Measurements from ENCODE around the gene RERE. TPM values are rescaled to one million over a fixed set of nuclear protein-coding genes. Genes with fewer than 3 reads are reported as not detected.

RERE gene
- total RNA-seq, 1 donor from 2014 or later = 124 TPM

GRCh38 chr1:8578132-8578877 lies 239.1 kb downstream of the RERE start:
- Mint-ChIP-seq H3K9me3 (ENCODE audit: unreplicated experiment) (no peaks in the 10 kb centered on the region), H3K27me3 (ENCODE audit: low read depth, unreplicated experiment) (no peaks in the 10 kb centered on the region), H3K4me3 (ENCODE audit: unreplicated experiment) (no peak overlapping the region), H3K36me3 (ENCODE audit: low read depth, unreplicated experiment) (peaks cover 4% of the 10 kb centered on the region), H3K27ac (ENCODE audit: unreplicated experiment) (no peak overlapping the region), H3K4me1 (ENCODE audit: low read depth, unreplicated experiment) (peaks cover 4% of the 10 kb centered on the region)
- Histone ChIP-seq H3K27me3 (ENCODE audit: insufficient read depth, low read length) (no peaks in the 10 kb centered on the region), H3K79me2 (ENCODE audit: insufficient read depth, low read length) (no peaks in the 10 kb centered on the region), H3K9ac (ENCODE audit: low read length) (no peak overlapping the region), H3K4me2 (ENCODE audit: low read length) (no peak overlapping the region), H3K4me1 (ENCODE audit: insufficient read depth, low read length) (no peaks in the 10 kb centered on the region), H3K27ac (ENCODE audit: low read depth, low read length) (no peak overlapping the region), H4K20me1 (ENCODE audit: insufficient read depth, low read length) (peaks cover 14% of the 10 kb centered on the region), H3K36me3 (ENCODE audit: insufficient read depth, low read length) (no peaks in the 10 kb centered on the region), H3K9me3 (ENCODE audit: insufficient read depth, low read depth, low read length) (no peaks in the 10 kb centered on the region), H3K4me3 (ENCODE audit: insufficient read depth, low read depth, low read length) (no peak overlapping the region), H2AFZ (ENCODE audit: low read depth, low read length) (no peak overlapping the region)
- TF ChIP-seq CTCF (IDR thresholded peaks at IDR 0.05; ENCODE audit: insufficient read depth, low read depth, low read length) (no peak), EZH2 (IDR thresholded peaks at IDR 0.05; ENCODE audit: insufficient read depth, low read length) (no peak)
- no peak for DNase-seq (ENCODE audit: low read depth)
- FAIRE-seq = no peak

GRCh38 chr1:8574985-8575384 lies 242.5 kb downstream of the RERE start:
- Mint-ChIP-seq H3K4me1 (ENCODE audit: low read depth, unreplicated experiment) (peaks cover 14% of the 10 kb centered on the region), H3K4me3 (ENCODE audit: unreplicated experiment) (no peak overlapping the region), H3K27me3 (ENCODE audit: low read depth, unreplicated experiment) (no peaks in the 10 kb centered on the region), H3K27ac (ENCODE audit: unreplicated experiment) (no peak overlapping the region), H3K36me3 (ENCODE audit: low read depth, unreplicated experiment) (peaks cover 2% of the 10 kb centered on the region), H3K9me3 (ENCODE audit: unreplicated experiment) (no peaks in the 10 kb centered on the region)
- FAIRE-seq (no peak), DNase-seq (ENCODE audit: low read depth) (no peak)
- H3K4me3 ChIP-seq (ENCODE audit: insufficient read depth, low read depth, low read length) = no peak overlapping the region
- no peaks in the 10 kb centered on the region for H3K27me3 ChIP-seq (ENCODE audit: insufficient read depth, low read length)
- peaks cover 8% of the 10 kb centered on the region for H3K4me1 ChIP-seq (ENCODE audit: insufficient read depth, low read length)
- H3K9me3 ChIP-seq (ENCODE audit: insufficient read depth, low read depth, low read length) = no peaks in the 10 kb centered on the region
- H3K9ac ChIP-seq (ENCODE audit: low read length) = no peak overlapping the region
- H3K36me3 ChIP-seq (ENCODE audit: insufficient read depth, low read length) = no peaks in the 10 kb centered on the region
- H3K27ac ChIP-seq (ENCODE audit: low read depth, low read length) = no peak overlapping the region
- H3K79me2 ChIP-seq (ENCODE audit: insufficient read depth, low read length) = no peaks in the 10 kb centered on the region
- H2AFZ ChIP-seq (ENCODE audit: low read depth, low read length) = no peak overlapping the region
- H4K20me1 ChIP-seq (ENCODE audit: insufficient read depth, low read length) = peaks cover 7% of the 10 kb centered on the region
- no peak for TF ChIP-seq CTCF (IDR thresholded peaks at IDR 0.05; ENCODE audit: insufficient read depth, low read depth, low read length)
- no peak for TF ChIP-seq EZH2 (IDR thresholded peaks at IDR 0.05; ENCODE audit: insufficient read depth, low read length)
- H3K4me2 ChIP-seq (ENCODE audit: low read length) = no peak overlapping the region

GRCh38 chr1:8572106-8572505 lies 245.3 kb downstream of the RERE start:
- no peaks in the 10 kb centered on the region for H3K36me3 ChIP-seq (ENCODE audit: insufficient read depth, low read length)
- peak; percentile 17 for DNase-seq (ENCODE audit: low read depth)
- peaks cover 17% of the 10 kb centered on the region for H3K4me1 Mint-ChIP-seq (ENCODE audit: low read depth, unreplicated experiment)
- H3K4me2 ChIP-seq (ENCODE audit: low read length) = no peak overlapping the region
- no peak overlapping the region for H3K4me3 ChIP-seq (ENCODE audit: insufficient read depth, low read depth, low read length)
- peaks cover 8% of the 10 kb centered on the region for H3K79me2 ChIP-seq (ENCODE audit: insufficient read depth, low read length)
- no peaks in the 10 kb centered on the region for H3K9me3 ChIP-seq (ENCODE audit: insufficient read depth, low read depth, low read length)
- peaks cover 4% of the 10 kb centered on the region for H3K36me3 Mint-ChIP-seq (ENCODE audit: low read depth, unreplicated experiment)
- H3K4me3 Mint-ChIP-seq (ENCODE audit: unreplicated experiment) = no peak overlapping the region
- H3K27me3 ChIP-seq (ENCODE audit: insufficient read depth, low read length) = no peaks in the 10 kb centered on the region
- no peak for TF ChIP-seq CTCF (IDR thresholded peaks at IDR 0.05; ENCODE audit: insufficient read depth, low read depth, low read length)
- no peak for TF ChIP-seq EZH2 (IDR thresholded peaks at IDR 0.05; ENCODE audit: insufficient read depth, low read length)
- no peaks in the 10 kb centered on the region for H3K9me3 Mint-ChIP-seq (ENCODE audit: unreplicated experiment)
- no peak overlapping the region for H3K27ac Mint-ChIP-seq (ENCODE audit: unreplicated experiment)
- H4K20me1 ChIP-seq (ENCODE audit: insufficient read depth, low read length) = peaks cover 13% of the 10 kb centered on the region
- no peak overlapping the region for H3K27ac ChIP-seq (ENCODE audit: low read depth, low read length)
- no peaks in the 10 kb centered on the region for H3K27me3 Mint-ChIP-seq (ENCODE audit: low read depth, unreplicated experiment)
- peaks cover 8% of the 10 kb centered on the region for H3K4me1 ChIP-seq (ENCODE audit: insufficient read depth, low read length)
- no peak overlapping the region for H2AFZ ChIP-seq (ENCODE audit: low read depth, low read length)
- FAIRE-seq = no peak
- H3K9ac ChIP-seq (ENCODE audit: low read length) = no peak overlapping the region
